ENCODE measurements around the gene ADAP1.

Gene ADAP1

DNA sequence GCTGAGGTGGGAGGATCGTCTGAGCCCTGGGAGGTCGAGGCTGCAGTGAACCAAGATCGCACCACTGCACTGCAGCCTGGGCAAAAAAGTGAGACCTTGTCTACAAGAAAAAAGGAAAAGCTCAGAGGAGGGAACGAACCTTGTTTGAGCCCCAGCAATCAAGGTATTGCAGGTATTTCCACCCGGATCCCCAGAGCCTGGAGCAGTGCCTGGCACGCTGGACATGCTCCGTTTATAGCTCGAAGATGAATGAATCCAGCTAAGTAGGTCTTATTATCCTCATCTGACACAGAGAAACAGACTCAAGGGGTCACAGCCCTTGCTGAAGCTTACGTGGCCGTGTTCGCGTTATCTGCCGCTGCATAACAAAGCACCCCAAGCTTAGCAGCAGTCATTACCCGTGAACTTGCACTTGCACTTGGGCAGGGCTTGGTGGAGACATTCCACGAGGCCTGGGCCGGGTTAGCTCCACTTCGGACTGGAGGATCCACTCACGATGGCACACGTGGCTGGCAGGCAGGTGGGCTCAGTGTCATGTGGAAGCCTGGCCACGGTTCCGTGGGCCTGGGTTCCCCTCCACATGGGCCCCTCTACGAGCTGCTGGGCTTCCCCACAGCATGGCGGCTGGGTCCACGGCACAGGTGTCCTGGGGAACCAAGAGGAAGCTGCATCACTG is 24.1 kb upstream of the ADAP1 start:
- H3K79me1 ChIP-seq (ENCODE audit: low read length) = peaks cover 8% of the 10 kb centered on the region
- no peak for DNase-seq
- no peak overlapping the region for H4K12ac ChIP-seq (ENCODE audit: low read depth, low read length)
- no peak overlapping the region for H4K91ac ChIP-seq (ENCODE audit: low read depth, low read length)
- H3K4me3 ChIP-seq (ENCODE audit: low read depth, low read length) = no peak overlapping the region
- H2BK120ac ChIP-seq (ENCODE audit: insufficient read depth, low read length, poor library complexity) = no peak overlapping the region
- no peak overlapping the region for H2BK12ac ChIP-seq (ENCODE audit: low read length)
- H3K36me3 ChIP-seq (ENCODE audit: control insufficient read depth in 1 of 2, insufficient read depth in 2 of 2, low read length in 2 of 2) = no peaks in the 10 kb centered on the region
- H3K27ac ChIP-seq (ENCODE audit: low read depth, low read length) = no peak overlapping the region
- no peak overlapping the region for H4K8ac ChIP-seq (ENCODE audit: low read depth, low read length)
- no peak overlapping the region for H3K14ac ChIP-seq (ENCODE audit: low read length)
- H2AFZ ChIP-seq (ENCODE audit: insufficient read depth, low read length, poor library complexity) = no peak overlapping the region
- WGBS (ENCODE audit: extremely low coverage, insufficient coverage, insufficient read length) = no CpG with 5 or more reads among the region's 24 CpGs
- no peak overlapping the region for H2BK5ac ChIP-seq (ENCODE audit: low read depth, low read length, poor library complexity)
- peaks cover 3% of the 10 kb centered on the region for H3K9me3 ChIP-seq (ENCODE audit: insufficient read depth, low read depth, low read length)
- no peak overlapping the region for H3K23ac ChIP-seq (ENCODE audit: low read length)
- H3K27me3 ChIP-seq (ENCODE audit: insufficient read depth, low read length) = no peaks in the 10 kb centered on the region
- H3K18ac ChIP-seq (ENCODE audit: low read length) = no peak overlapping the region
- H3K4me1 ChIP-seq (ENCODE audit: control insufficient read depth in 1 of 2, insufficient read depth in 2 of 2, low read length in 2 of 2) = peaks cover 5 to 6% of the 10 kb centered on the region in 2 experiments
- H3K79me2 ChIP-seq (ENCODE audit: control insufficient read depth, insufficient read depth, low read length, poor library complexity) = peaks cover 9% of the 10 kb centered on the region
- H3K4ac ChIP-seq (ENCODE audit: low read depth, low read length) = no peak overlapping the region
- H3K4me2 ChIP-seq (ENCODE audit: low read length) = no peak overlapping the region
- H2AK5ac ChIP-seq (ENCODE audit: low read length) = no peak overlapping the region
- H3K9ac ChIP-seq (ENCODE audit: low read length) = no peak overlapping the region

DNA sequence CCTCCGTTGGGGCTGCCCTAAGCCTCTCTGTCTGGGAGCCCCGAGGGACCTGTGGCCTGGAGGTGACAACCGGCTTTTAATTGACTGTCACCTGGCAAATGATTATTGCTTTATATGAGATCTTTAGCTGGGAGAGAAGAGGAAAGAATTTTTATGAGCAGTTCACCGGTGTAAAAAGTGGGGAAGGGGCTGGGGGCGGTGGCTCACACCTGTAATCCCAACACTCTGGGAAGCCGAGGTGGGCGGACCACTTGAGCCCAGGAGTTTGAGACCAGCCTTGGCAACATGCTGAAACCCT is 23.5 kb upstream of the ADAP1 start:
- no peak overlapping the region for H3K4ac ChIP-seq (ENCODE audit: low read depth, low read length)
- no peak overlapping the region for H3K4me3 ChIP-seq (ENCODE audit: low read depth, low read length)
- no peak overlapping the region for H2AK5ac ChIP-seq (ENCODE audit: low read length)
- peaks cover 3% of the 10 kb centered on the region in 2 experiments for H3K36me3 ChIP-seq (ENCODE audit: control insufficient read depth in 1 of 2, insufficient read depth in 2 of 2, low read length in 2 of 2)
- H2BK120ac ChIP-seq (ENCODE audit: insufficient read depth, low read length, poor library complexity) = no peak overlapping the region
- no peak overlapping the region for H3K23ac ChIP-seq (ENCODE audit: low read length)
- peaks cover 9% of the 10 kb centered on the region for H3K79me2 ChIP-seq (ENCODE audit: control insufficient read depth, insufficient read depth, low read length, poor library complexity)
- H4K12ac ChIP-seq (ENCODE audit: low read depth, low read length) = no peak overlapping the region
- H2AFZ ChIP-seq (ENCODE audit: insufficient read depth, low read length, poor library complexity) = no peak overlapping the region
- H4K91ac ChIP-seq (ENCODE audit: low read depth, low read length) = no peak overlapping the region
- H3K18ac ChIP-seq (ENCODE audit: low read length) = no peak overlapping the region
- H3K27ac ChIP-seq (ENCODE audit: low read depth, low read length) = no peak overlapping the region
- H3K4me2 ChIP-seq (ENCODE audit: low read length) = no peak overlapping the region
- DNase-seq = no peak
- no peak overlapping the region for H3K9ac ChIP-seq (ENCODE audit: low read length)
- no peak overlapping the region for H3K14ac ChIP-seq (ENCODE audit: low read length)
- no peak overlapping the region for H2BK12ac ChIP-seq (ENCODE audit: low read length)
- peaks cover 8% of the 10 kb centered on the region for H3K79me1 ChIP-seq (ENCODE audit: low read length)
- peaks cover 5 to 6% of the 10 kb centered on the region in 2 experiments for H3K4me1 ChIP-seq (ENCODE audit: control insufficient read depth in 1 of 2, insufficient read depth in 2 of 2, low read length in 2 of 2)
- H2BK5ac ChIP-seq (ENCODE audit: low read depth, low read length, poor library complexity) = no peak overlapping the region
- no CpG with 5 or more reads among the region's 7 CpGs for WGBS (ENCODE audit: extremely low coverage, insufficient coverage, insufficient read length)
- H3K27me3 ChIP-seq (ENCODE audit: insufficient read depth, low read length) = no peaks in the 10 kb centered on the region
- peaks cover 3% of the 10 kb centered on the region for H3K9me3 ChIP-seq (ENCODE audit: insufficient read depth, low read depth, low read length)
- H4K8ac ChIP-seq (ENCODE audit: low read depth, low read length) = no peak overlapping the region

DNA sequence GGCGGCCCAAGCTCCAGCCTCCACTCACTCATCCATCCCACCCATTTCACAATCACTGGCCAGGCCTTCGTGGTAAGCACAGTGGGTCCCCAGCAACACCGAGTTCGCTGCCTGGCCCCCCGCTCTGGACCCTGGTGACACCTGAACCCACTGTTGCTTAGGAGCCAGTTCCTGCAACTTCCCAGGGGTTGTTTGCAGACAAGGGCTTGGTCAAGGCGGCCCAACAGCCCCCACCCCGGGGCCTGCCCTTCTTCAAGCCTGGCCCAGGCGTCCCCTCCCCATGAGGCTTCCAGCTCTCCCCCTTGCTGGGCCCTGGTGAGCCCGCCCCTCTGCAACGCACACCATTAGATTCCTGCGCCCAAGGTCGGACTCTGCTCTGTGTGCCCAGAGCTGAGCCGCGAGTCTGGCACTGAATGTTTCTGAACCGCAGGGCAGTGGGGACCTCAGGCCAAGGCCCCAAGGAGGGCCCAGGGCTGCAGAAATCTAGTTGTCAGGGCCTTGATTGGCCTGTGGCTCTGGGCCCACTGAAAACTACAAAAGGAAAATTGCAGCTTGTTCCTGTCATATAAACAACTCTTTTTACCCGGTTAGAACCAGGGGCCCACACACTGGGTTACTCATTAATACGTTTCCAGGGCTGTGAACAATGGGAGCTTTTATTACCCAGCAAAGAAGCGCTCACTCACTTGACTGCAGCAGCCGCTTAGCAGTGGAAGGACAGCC is 23.0 kb upstream of the ADAP1 start:
- Histone ChIP-seq H3K79me1 (ENCODE audit: low read length) (peaks cover 8% of the 10 kb centered on the region), H2BK5ac (ENCODE audit: low read depth, low read length, poor library complexity) (no peak overlapping the region), H3K9ac (ENCODE audit: low read length) (no peak overlapping the region), H2AK5ac (ENCODE audit: low read length) (no peak overlapping the region), H3K4ac (ENCODE audit: low read depth, low read length) (no peak overlapping the region), H3K27me3 (ENCODE audit: insufficient read depth, low read length) (no peaks in the 10 kb centered on the region), H3K36me3 (ENCODE audit: control insufficient read depth in 1 of 2, insufficient read depth in 2 of 2, low read length in 2 of 2) (peaks cover 3 to 8% of the 10 kb centered on the region in 2 experiments), H3K79me2 (ENCODE audit: control insufficient read depth, insufficient read depth, low read length, poor library complexity) (peaks cover 9% of the 10 kb centered on the region), H3K4me3 (ENCODE audit: low read depth, low read length) (no peak overlapping the region), H3K27ac (ENCODE audit: low read depth, low read length) (no peak overlapping the region), H4K8ac (ENCODE audit: low read depth, low read length) (no peak overlapping the region), H3K4me2 (ENCODE audit: low read length) (no peak overlapping the region), H4K91ac (ENCODE audit: low read depth, low read length) (no peak overlapping the region), H3K18ac (ENCODE audit: low read length) (no peak overlapping the region), H3K4me1 (ENCODE audit: control insufficient read depth in 1 of 2, insufficient read depth in 2 of 2, low read length in 2 of 2) (peaks cover 5 to 6% of the 10 kb centered on the region in 2 experiments), H3K9me3 (ENCODE audit: insufficient read depth, low read depth, low read length) (peaks cover 3% of the 10 kb centered on the region), H2AFZ (ENCODE audit: insufficient read depth, low read length, poor library complexity) (no peak overlapping the region), H3K23ac (ENCODE audit: low read length) (no peak overlapping the region), H2BK12ac (ENCODE audit: low read length) (no peak overlapping the region), H3K14ac (ENCODE audit: low read length) (no peak overlapping the region), H2BK120ac (ENCODE audit: insufficient read depth, low read length, poor library complexity) (no peak overlapping the region), H4K12ac (ENCODE audit: low read depth, low read length) (no peak overlapping the region)
- no peak for DNase-seq
- no CpG with 5 or more reads among the region's 19 CpGs for WGBS (ENCODE audit: extremely low coverage, insufficient coverage, insufficient read length)

DNA sequence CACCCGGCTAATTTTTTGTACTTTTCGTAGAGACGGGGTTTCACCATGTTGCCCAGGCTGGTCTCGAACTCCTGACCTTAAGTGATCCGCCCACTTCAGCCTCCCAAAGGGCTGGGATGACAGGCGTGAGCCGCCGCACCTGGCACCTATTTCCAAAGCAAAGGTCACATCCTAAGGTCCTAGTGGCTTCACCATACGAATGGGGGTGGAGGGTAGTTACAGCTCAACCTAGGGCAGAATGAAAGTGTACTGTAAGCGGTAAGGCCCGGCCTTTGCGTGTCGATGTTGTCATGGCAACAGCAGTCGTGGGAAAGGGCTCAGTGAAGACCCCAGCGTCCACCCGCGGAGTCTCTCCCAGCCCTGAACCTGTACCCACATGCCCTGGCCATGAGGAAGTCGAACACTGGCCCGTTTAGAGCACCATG is 22.4 kb upstream of the ADAP1 start:
- Histone ChIP-seq H2BK5ac (ENCODE audit: low read depth, low read length, poor library complexity) (no peak overlapping the region), H3K27me3 (ENCODE audit: insufficient read depth, low read length) (no peaks in the 10 kb centered on the region), H3K4me1 (ENCODE audit: control insufficient read depth in 1 of 2, insufficient read depth in 2 of 2, low read length in 2 of 2) (peaks cover 5 to 6% of the 10 kb centered on the region in 2 experiments), H4K91ac (ENCODE audit: low read depth, low read length) (no peak overlapping the region), H2AK5ac (ENCODE audit: low read length) (no peak overlapping the region), H3K79me1 (ENCODE audit: low read length) (peaks cover 8% of the 10 kb centered on the region), H3K36me3 (ENCODE audit: control insufficient read depth in 1 of 2, insufficient read depth in 2 of 2, low read length in 2 of 2) (peaks cover 7 to 14% of the 10 kb centered on the region in 2 experiments), H3K4me3 (ENCODE audit: low read depth, low read length) (no peak overlapping the region), H3K14ac (ENCODE audit: low read length) (no peak overlapping the region), H3K9me3 (ENCODE audit: insufficient read depth, low read depth, low read length) (peaks cover 3% of the 10 kb centered on the region), H3K4me2 (ENCODE audit: low read length) (no peak overlapping the region), H3K18ac (ENCODE audit: low read length) (no peak overlapping the region), H4K8ac (ENCODE audit: low read depth, low read length) (no peak overlapping the region), H2BK120ac (ENCODE audit: insufficient read depth, low read length, poor library complexity) (no peak overlapping the region), H3K9ac (ENCODE audit: low read length) (no peak overlapping the region), H3K4ac (ENCODE audit: low read depth, low read length) (no peak overlapping the region), H3K79me2 (ENCODE audit: control insufficient read depth, insufficient read depth, low read length, poor library complexity) (peaks cover 9% of the 10 kb centered on the region), H3K27ac (ENCODE audit: low read depth, low read length) (no peak overlapping the region), H3K23ac (ENCODE audit: low read length) (no peak overlapping the region), H2AFZ (ENCODE audit: insufficient read depth, low read length, poor library complexity) (no peak overlapping the region), H2BK12ac (ENCODE audit: low read length) (no peak overlapping the region), H4K12ac (ENCODE audit: low read depth, low read length) (no peak overlapping the region)
- WGBS (ENCODE audit: extremely low coverage, insufficient coverage, insufficient read length) = no CpG with 5 or more reads among the region's 19 CpGs
- no peak for DNase-seq
